Amygdala (tissue), 56 donors: ENCODE results near the gene CMIP.
"Not testable (repeated sequence)": the region's sequence is repeated elsewhere in the genome, so short reads cannot be mapped to it uniquely, and the experiment has no call there.

Experiments used
- DNase-seq, 56 donors: peaks; one replicate each; lab custom pipeline; 2025; lab: John Stamatoyannopoulos, UW

Gene CMIP

DNA sequence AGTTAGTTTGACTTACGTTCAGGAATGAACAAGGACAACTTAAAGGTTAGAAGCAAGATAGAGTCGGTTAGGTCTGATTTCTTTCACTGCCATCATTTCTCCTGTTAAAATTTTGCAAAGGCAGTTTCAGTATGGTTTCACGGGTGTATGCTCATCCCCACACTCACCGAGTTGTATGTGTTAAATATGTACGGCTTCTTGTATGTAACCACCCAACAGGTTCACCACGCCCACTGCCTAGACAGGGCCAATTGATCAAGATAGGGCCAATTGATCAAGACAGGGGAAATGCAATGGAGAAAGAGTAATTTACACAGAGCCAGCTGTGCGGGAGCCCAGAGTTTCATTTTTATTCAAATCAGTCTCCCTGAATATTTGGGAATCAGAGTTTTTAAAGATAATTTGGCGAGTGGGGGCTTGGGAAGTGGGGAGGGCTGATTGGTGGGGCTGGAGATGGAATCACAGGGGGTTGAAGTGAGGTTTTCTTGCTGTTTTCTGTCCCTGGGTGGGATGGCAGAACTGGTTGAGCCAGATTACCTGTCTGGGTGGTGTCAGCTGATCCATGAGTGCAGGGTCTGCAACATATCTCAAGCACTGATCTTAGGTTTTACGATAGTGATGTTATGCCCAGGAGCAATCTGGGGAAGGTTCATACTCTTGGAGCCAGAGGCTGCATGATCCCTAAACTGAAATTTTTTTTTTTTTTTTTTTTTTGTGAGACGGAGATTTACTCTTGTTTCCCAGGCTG, 272.0 kb downstream of the CMIP start:
- DNase-seq: no peak

DNA sequence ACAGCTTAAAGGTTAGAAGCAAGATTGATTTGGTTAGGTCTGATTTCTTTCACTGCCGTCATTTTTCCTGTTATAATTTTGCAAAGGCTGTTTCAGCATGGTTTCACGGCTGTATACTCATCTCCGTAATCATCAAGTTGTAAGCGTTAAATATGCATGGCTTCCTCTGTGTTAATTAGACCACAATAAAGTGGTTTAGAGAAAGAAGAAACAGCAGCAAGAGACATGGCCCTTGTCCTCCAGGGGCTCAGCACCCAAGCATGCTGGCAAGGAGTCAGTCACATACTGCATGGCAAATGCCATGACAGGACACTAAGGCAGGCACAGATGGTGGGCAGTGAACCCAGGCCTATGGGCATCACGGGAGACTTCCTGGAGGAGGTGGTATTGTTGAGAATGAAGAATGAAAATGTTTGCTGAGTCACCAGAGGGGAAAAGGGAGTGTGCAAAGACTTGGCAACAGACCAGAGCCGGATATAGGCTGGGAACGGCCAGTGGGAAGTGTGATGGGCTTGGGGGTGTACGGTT, 273.1 kb downstream of the CMIP start:
- DNase-seq: no peak

DNA sequence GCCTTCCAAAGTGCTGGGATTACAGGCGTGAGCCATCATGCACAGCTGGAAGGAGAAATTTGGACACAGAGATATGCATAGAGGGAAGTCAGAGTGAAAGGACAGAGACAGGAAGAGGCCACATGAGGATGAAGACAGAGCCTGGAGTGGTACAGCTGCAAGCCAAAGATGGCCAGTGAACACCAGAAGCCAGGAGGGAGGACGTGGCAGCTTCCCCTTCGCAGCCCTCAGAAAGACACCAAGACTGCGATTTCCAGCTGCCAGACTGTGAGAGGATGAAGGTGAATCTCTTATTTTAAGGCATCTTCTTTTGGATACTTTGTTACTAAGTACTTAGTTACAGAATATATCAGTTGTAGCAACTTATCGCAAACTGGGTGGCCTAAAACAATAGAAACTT, 274.0 kb downstream of the CMIP start:
- DNase-seq: no peak

DNA sequence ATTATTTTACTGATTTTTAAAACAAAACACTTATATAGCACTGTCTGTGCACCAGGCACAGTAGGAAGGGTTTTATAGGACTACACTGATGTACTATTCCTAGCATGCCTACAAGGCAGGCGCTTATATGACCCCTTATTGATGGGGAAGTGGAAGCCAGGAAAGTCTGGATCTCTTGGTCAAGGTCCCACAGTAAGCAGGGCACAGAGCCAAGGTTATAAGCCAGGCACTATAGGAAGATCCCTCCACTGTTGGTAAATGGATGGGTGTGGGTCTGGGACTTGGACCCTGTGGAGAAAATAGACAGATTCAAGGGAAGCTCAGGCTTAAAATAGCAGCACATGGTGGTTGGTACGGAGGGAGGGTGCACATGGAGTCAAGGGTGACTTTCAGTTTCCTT, 275.4 kb downstream of the CMIP start:
- no peak for DNase-seq

DNA sequence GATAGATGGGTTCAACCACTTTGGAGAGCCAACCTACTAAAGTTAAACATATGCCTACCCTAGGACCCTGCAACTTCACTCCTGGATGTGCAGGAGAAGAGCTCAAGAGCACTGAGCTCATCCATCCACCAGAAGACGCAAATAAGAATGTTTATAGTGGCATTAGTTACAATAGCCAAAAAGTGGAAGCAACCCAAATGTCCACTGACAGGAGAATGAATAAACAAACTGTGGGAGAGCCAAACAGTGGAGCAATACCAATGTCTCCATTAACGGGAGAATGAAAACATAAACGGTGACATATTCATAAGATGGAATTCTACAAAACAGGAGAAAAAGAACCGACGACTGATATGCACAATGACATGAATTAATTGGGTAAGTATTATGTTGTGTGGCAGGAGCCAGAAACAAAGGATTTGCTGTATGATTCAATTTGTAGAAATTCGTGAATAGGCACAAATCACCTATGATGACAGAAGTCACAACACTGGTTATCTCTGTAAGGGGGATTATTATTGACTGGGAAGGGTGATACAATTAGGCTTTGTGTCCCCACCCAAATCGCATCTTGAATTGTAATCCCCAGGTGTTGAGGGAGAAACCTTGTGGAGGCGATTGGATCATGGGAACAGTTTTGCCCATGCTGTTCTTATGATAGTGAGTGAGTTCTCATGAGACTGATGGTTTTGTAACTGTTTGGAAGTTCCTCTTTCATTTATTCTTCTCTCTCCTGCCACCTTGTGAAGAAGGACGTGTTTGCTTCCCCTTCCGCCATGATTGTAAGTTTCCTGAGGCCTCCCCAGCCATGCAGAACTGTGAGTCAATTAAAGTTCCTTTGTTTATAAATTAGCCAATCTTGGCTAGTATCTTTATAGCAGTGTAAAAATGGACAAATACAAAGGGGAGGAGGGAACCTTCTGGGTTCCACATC, 276.6 kb downstream of the CMIP start:
- DNase-seq: no peak

DNA sequence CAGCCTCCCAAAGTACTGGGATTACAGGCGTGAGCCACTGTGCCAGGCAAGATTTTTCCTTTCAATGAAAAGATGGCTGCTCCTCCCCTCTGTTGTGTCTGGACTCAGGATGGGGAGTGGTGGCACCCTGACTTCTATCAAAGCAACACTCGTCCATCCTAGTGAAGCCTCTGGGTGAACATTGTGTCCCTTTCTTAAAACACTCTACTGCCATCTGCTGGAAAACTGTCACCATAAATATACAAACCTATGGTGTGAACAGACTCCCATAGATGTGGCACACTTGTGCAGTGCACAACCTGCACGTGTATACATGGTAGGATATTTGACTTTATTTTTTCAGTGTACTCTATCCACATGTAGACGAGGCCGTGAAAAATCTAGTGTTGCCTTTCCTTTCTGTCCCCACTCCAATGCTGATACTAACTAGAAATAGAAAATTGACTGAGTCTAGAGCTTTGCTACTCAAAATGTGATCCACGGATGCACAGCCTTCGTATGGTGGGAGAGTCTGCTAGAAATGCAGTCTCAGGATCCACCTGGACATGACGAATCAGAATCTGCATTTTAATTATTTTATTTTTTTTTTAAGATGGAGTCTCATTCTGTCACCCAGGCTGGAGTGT, 278.6 kb downstream of the CMIP start:
- peak in 12 of 56 donors; percentile 6 to 77 (median 26) for DNase-seq

DNA sequence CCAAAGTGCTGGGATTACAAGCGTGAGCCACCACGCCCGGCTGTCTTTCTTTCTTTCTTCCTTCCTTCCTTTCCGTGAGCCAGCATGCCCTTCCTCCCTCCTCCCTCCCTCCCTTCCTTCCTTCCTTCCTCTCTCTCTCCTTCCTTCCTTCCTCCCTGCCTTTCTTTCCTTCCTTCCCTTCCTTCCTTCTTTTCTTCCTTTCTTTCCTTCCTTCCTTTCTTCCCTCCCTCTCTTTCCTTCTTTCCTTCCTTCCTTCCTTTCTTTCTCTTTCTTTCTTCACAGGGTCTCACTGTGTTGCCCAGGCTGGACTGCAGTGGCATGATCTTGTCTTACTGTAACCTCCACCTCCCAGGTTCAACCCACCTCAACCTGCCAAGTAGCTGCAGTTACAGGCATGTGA, 283.8 kb downstream of the CMIP start:
- no peak for DNase-seq

DNA sequence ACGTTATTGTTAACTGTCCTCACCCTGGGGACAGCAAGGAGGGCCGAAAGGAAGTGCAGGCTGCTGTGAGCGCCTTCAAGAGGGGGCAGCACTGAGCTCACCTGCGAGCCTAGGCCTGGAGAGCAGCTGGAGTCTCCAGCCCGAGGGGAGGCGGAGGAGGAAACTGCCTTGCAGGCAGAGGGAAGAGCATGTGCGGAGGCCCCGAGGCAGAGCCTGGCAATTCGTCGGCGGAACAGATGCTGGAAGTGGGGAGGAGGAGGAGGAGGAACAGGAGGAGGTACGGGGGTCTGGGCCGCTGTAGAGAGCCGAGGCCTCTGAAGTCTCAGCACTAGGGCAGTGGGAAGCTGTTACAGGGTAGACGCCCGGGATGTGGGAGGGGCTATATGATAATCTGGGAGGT, 284.8 kb downstream of the CMIP start:
- DNase-seq: no peak

DNA sequence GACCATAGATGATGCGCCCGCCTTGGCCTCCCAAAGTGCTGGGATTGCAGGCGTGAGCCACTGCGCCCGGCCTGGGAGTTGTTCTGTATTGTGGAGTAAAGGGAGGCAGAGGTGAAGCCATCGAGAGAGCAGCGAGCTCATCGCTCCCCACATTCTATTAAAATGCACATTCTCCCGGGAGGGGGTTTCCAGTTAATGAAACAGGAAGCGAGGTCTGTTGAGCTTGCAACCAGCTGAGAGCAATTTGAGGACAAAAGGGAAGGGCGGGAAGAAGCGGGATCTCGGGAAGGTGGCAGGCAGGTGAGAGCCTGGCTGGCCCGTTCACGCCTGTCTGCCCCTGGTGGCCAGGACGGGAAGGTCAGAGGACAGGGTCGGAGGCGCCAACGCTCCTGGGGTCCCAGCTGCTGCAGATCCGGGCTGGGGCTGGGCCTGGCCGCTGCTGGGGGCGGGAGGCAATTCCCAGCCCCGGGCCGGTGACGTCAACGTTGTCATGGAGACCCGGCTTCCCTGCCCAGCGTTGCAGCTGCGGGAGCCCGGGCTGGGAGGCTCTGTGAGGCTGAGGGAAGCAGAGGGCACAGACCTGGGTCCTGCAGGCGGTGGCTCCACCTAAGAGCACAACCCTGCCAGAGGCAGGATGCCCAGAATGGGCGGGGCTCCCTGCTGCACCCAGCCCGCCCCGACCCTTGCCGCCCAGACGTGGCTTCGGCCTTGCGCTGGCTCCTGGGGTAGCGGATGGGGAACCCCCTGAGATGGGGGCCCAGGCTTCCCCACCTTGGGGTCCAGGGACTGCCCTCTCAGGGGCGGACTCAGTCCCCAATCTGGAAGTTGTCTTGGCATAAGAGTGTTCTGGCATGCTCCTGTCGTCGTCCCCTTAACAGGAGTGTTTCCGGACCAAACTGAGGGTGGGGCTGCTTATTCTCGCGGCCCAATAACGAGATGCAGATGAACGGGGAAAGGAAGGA, 285.8 kb downstream of the CMIP start:
- DNase-seq: peak in 52 of 56 donors; percentile 15 to 94 (median 64)

DNA sequence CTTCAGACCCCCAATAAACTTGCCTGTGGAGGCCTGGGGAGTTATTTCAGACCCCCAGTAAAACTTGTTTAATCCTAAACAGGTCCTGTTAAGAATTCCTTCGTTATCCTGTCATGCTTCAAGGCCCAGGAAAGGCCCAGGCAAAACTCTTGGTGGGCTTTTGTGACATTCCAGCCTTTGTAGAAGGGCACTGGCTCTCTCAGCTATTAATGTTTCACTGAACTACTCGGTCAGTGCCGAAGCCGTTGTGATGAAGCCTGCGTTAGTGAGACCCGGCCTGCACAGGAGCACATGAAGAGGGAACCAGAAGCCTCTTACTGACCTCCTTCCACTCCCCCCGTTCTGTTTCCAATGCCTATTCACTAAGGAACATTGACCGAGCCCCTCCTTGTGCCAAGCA, 287.0 kb downstream of the CMIP start:
- no peak for DNase-seq

DNA sequence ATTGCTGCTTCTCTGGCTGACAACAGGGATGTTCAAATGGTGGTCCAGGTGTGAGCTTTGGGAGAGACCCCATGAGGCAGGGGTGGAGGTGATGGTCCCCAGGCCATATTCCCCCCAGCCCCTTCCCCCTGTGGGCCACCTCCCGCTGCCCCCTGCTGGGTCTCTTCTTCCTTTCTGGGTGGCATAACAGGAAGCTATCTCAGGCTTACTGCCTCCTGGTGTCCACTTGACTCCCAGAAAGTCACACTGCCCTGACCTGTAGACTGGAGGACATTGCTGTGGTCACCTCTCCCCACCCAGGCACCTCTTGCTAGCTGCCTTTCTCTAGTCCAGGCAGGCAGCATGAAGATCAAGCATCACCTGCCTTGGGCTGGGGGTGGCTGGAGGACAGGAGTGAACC, 288.1 kb downstream of the CMIP start:
- DNase-seq: no peak

DNA sequence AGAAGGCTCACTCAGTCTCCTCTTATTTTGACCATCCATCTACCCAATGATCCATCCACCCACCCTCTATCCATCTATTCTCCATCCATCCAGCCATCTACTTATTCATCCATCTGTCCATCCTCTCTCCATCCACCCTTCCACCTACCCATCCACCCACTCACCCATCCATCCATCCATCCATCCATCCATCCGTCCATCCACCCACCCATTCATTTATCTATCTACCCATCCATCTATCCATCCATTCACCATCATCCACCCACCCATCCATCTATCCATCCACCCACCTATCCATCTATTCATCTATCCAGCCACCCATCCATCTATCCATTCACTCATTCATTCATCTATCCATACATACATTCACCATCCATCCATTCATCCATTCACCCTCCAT, 288.7 kb downstream of the CMIP start:
- DNase-seq: no peak

DNA sequence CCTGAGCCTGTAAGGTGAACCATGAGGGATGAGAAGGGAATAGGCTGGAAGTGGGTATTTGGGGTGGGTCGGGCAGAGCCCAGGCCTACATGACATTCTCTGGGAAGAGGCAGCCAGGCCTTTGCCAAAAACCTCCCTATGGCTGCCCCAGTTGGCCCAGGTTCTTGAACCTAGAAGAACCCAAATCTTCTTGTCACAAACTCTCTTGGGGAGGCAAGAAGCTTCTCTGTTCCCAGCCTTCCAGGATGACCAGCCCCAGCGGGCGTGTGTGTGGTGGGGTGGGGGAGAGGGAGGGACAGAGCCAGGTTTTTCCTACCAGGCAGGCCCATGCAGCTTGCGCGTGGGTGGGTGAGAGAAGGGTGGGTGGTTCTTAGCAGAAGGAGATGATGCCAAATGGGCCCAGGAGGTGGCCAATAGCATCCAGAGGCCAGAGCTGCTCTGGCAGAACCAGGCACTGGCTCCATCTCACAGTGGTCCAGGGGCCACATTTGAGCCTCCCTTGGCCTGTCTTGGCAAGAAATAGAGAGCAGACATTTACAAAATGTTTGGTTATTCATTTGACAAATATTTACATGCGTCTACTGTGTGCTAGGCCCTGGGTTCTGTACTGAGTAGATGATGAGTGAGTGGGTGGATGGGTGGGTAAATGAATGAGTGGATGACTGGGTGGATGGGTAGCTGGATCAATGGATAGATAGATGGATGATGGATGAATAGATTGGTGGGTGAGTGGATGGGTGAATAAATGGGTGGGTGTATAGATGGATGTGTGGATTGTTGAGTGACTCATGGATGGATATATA, 290.2 kb downstream of the CMIP start:
- DNase-seq: peak in 24 of 56 donors; percentile 7 to 76 (median 30)

DNA sequence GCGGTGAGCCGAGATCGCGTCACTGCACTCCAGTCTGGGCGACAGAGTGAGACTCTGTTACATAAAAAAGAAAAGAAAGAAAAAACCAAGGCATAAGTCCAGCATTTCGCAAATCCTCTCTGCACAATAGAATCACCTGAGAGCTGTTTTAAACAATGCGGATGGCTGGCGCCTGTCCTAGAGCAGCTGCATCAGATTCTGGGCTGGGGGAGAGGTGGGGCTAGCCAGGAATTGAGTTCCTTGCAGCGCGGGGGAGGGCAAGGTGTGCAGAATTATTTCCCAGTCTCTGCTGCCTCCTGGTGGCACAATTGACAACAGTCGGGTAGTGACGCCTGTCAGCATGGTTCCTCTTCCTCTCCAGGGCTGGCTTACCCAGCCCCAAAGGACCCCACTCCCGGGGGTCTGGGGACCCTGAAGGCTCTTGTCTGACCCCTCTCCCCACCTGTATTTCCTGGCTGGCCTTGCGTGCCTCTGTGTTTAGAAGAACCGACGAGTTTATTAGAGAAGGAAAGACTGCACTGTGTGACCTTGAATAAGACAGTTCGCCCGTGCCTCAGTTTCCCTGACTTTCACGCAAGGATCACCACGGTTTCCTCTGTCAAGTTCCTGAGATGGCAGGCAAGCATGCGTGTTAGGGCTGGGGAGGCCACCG, 293.4 kb downstream of the CMIP start:
- peak in 53 of 56 donors; percentile 17 to 85 (median 57) for DNase-seq

DNA sequence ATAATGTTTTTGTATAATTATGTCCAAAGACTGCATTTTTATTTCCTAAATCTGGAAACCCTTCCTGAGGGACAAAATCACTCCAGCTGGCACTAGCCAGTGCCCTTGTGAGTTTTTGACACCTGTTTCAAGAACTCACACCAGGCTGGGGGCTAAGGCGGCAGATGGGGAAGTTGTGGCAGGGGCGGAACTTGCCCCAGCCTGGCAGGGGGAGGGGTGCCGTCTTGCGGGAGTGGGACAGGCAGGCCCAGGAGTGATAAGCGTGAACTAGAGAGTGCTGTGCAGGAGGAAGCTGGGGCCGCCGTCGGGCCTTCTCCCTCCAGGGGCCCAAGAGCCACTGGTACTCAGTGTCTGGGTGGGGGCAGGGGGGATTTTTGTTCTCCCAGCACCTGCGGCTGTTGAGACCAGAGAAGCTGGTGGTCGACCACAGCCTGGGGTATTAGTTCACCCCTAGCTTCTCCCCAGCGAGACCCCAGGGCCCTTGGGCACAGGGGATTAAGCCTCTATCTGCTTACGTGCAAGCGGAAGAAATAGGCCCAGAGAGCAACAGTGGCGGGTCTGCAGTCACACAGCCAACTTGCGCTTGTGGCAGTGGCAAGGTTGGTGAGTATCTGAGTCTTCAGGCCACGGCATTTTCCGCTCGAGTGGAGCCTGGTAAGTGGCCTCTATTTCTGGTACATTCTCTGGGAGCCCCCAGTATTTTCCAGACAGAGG, 294.3 kb downstream of the CMIP start:
- DNase-seq: peak in 32 of 56 donors; percentile 4 to 70 (median 26)

DNA sequence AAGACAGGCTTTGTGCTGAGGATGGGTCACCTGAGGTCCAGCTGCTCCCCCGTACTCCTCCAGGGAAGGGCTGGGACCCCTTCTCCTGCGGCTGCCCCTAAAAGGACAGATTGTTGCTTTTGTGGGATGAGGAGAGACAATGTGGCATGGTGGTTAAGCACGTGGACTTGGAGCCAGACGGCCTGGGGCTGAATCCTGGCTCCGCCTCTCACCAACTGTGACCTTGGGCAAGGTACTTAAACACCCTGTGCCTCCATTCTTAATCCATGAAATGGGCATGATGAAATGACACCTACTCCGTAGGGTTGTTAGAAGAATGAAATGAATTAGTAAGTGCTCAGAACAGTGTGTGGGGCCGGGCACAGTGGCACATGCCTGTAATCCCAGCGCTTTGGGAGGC, 294.9 kb downstream of the CMIP start:
- no peak for DNase-seq

DNA sequence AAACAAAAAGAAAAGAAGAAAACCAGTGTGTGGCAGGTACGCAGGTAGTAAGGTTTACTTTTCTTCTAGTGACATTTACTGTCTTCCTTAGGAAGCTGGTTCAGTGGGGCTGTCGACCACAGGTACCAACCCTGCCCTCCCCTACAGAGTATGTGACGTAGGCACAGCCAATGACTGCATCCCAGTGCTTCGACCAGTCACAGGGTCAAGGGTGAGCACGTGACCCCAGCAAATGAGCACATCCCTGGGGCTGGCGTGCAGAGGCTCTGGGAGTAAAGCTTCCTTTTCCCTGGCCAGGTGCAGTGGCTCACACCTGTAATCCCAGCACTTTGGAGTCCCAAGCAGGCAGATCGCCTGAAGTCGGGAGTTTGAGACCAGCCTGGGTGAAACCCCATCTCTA, 295.6 kb downstream of the CMIP start:
- DNase-seq: peak in 2 of 56 donors; percentile 3 to 9

DNA sequence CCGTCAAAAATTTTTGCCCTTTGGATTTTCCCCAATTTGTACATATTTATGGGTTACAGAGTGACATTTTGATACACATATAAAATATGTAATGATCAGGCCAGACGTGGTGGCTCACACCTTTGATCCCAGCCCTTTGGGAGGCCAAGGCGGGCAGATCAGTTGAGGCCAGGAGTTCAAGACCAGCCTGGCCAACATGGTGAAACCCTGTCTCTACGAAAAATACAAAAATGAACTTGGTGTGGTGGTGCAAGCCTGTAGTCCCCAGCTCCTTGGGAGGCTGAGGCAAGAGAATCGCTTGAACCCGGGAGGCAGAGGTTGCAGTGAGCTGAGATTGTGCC, 296.8 kb downstream of the CMIP start:
- DNase-seq: not testable (repeated sequence)
